ENCODE data around the gene LEKR1. TPM values are rescaled to one million over a fixed set of nuclear protein-coding genes. Genes with fewer than 3 reads are reported as not detected.

LEKR1 gene
- total and polyA plus RNA-seq, 2 of the 13 experiments (the other 11 are each of a cell fraction or from before 2014, with no cell fraction given) = 0.49 to 1.5 TPM

DNA sequence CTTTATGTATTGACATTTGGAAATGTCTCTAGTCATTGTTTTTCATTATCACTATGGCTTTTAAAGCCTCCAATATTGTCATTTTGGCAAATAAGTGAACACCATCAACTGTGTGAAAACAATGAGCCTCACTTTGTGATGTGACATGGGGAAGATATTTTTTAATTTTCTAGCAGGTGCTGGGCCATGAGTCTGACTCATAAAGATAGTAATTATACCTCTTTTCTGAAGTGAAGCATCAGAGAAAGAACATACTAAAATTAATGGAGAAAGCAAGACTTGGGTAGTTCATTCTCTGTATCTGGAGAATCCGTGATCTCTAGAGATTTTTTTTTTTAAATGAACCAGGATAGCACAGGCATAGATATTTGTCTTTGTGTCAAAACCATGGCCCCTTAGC is 233.0 kb downstream of the LEKR1 start (continued):
- TF ChIP-seq, protein P1, sequence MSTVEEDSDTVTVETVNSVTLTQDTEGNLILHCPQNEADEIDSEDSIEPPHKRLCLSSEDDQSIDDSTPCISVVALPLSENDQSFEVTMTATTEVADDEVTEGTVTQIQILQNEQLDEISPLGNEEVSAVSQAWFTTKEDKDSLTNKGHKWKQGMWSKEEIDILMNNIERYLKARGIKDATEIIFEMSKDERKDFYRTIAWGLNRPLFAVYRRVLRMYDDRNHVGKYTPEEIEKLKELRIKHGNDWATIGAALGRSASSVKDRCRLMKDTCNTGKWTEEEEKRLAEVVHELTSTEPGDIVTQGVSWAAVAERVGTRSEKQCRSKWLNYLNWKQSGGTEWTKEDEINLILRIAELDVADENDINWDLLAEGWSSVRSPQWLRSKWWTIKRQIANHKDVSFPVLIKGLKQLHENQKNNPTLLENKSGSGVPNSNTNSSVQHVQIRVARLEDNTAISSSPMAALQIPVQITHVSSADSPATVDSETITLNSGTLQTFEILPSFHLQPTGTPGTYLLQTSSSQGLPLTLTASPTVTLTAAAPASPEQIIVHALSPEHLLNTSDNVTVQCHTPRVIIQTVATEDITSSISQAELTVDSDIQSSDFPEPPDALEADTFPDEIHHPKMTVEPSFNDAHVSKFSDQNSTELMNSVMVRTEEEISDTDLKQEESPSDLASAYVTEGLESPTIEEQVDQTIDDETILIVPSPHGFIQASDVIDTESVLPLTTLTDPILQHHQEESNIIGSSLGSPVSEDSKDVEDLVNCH (CRISPR knock-in tag; IDR thresholded peaks at IDR 0.05) = no peak
- TF ChIP-seq ZNF367 (CRISPR knock-in tag; IDR thresholded peaks at IDR 0.05; ENCODE audit: borderline replicate concordance) (no peak), KDM4B (CRISPR knock-in tag; IDR thresholded peaks at IDR 0.05) (no peak), CREB1 (IDR thresholded peaks at IDR 0.05) (no peak), CREB1 (CRISPR knock-in tag; IDR thresholded peaks at IDR 0.05) (no peak), ZNF30 (CRISPR knock-in tag; IDR thresholded peaks at IDR 0.05) (no peak), ZFP82 (CRISPR knock-in tag; IDR thresholded peaks at IDR 0.05; ENCODE audit: borderline replicate concordance) (no peak), RCOR2 (CRISPR knock-in tag; IDR thresholded peaks at IDR 0.05) (no peak)

- no peaks in the 10 kb centered on the region for H3K79me2 ChIP-seq (ENCODE audit: insufficient read depth, low read length)
- FAIRE-seq (no peak), DNase-seq (ENCODE audit: low spot score) (no peak), ATAC-seq (no peak)
- ChIA-PET CTCF (ENCODE audit: low intra/inter-chr PET ratio, low total read pairs) (no interaction called here), POLR2A (no interaction called here)
- no peaks in the 10 kb centered on the region for H3K9me3 ChIP-seq (ENCODE audit: low read length)
- H4K20me1 ChIP-seq (ENCODE audit: insufficient read depth, low read length) = no peaks in the 10 kb centered on the region
- no peak overlapping the region for H3K4me3 ChIP-seq (replicated peaks in 1 of 3; ENCODE audit: insufficient read depth in 1 of 3, low read depth in 2 of 3, low read length in 3 of 3)
- no peak overlapping the region for H2AFZ ChIP-seq (ENCODE audit: low read length)
- no peaks in the 10 kb centered on the region for H3K36me3 ChIP-seq (replicated peaks in 1 of 2; ENCODE audit: control insufficient read depth in 1 of 2, insufficient read depth in 2 of 2, low read length in 2 of 2)
- no peaks in the 10 kb centered on the region; a peak in 2 of 5 replicates for H3K27me3 ChIP-seq (ENCODE audit: control insufficient read depth in 1 of 2, insufficient read depth in 2 of 2, low read length in 2 of 2)
- in situ Hi-C loops (cut with HindIII; ENCODE audit: extremely low pct_ligation_motif_present, low pct_unique_long_range_greater_than_20kb) (no loop called here), intact Hi-C loops (cut with micrococcal nuclease; ENCODE audit: unreplicated experiment) (no loop called here)
- TF ChIP-seq NR2F1 (CRISPR knock-in tag; IDR thresholded peaks at IDR 0.05) (no peak), ZFP36L1 (CRISPR knock-in tag; IDR thresholded peaks at IDR 0.05) (no peak), ZNF432 (CRISPR knock-in tag; IDR thresholded peaks at IDR 0.05; ENCODE audit: borderline replicate concordance) (no peak), NCOA2 (CRISPR knock-in tag; IDR thresholded peaks at IDR 0.05) (no peak), DMAP1 (CRISPR knock-in tag; IDR thresholded peaks at IDR 0.05) (no peak), ZNF260 (CRISPR knock-in tag; IDR thresholded peaks at IDR 0.05; ENCODE audit: borderline replicate concordance, low read depth) (no peak), ZNF576 (CRISPR knock-in tag; IDR thresholded peaks at IDR 0.05) (no peak), ZSCAN20 (CRISPR knock-in tag; IDR thresholded peaks at IDR 0.05; ENCODE audit: borderline replicate concordance) (no peak), ZNF207 (IDR thresholded peaks at IDR 0.05; ENCODE audit: borderline replicate concordance) (no peak)
- no peaks in the 10 kb centered on the region for H3K4me1 ChIP-seq (ENCODE audit: insufficient read depth, low read length)
- no peak overlapping the region for H3K27ac ChIP-seq (ENCODE audit: extremely low read length, insufficient read depth, low read length)
- no peak overlapping the region for H3K4me2 ChIP-seq (ENCODE audit: low read depth, low read length)
- BruUV-seq (replicated peaks) = no TSS peak
- no peak overlapping the region for H3K9ac ChIP-seq (ENCODE audit: insufficient read depth, low read depth, low read length)
These were observed 233.5 kb downstream of the LEKR1 start for GRCh38 chr3:157059661-157060060.
